LoVo (cell line): Measurements from ENCODE around the gene RAB7A.
"Not testable (repeated sequence)": the region's sequence is repeated elsewhere in the genome, so short reads cannot be mapped to it uniquely, and the experiment has no call there.

Experiments
- DNase-seq: peaks from one replicate; pipeline ENCODE4 v3.0.0-alpha.2; 2016; ENCODE audit warnings: low spot score

RAB7A gene

GRCh38 chr3:128710816-128711433 is 15.1 kb upstream of the RAB7A start:
- no peak for DNase-seq

- no peak for DNase-seq
Measured at GRCh38 chr3:128712848-128713247, 13.1 kb upstream of the RAB7A start.

DNA sequence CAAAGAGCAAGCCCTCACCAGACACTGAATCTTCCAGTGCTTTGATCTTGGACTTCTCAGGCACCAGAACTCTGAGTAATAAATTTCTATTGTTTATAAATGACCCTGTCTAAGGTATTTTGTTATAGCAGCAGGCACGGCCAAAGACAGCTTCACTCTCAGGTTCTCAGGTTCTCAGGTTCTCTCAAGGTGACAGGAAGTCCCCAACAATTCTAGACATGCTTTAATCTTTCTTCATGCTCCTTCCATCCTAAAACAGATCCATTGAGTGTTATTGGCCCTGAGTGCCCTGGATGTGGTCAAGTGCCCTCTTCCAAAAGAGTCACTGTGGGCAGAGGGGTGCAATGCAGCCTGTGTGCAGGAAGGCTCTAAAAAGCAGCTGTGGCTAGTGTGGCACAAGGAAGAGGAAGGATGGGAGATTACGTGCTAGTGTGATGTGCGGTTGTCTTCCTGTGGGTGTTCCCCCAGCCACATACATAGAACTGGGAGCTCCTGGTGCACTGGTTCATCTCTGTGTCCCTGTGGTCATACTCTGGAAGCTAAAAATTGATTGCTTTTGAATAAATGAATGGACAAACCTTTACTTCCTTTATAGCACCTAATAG is 11.0 kb upstream of the RAB7A start:
- DNase-seq = no peak

DNA sequence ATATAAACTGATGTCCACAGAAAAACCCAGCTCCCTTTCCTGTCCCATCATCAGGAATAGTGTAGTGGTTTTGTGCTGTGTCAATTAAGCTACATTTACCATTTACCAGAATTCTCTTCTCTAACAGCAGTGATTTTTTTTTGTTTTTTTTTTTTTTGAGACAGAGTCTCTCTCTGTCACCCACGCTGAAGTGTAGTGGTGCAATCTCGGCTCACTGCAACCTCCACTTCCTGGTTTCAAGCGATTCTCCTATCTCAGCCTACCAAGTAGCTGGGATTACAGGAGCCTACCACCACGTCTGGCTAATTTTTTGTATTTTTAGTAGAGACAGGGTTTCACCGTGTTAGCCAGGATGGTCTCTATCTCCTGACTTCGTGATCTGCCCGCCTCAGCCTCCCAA is 7.1 kb upstream of the RAB7A start:
- DNase-seq = not testable (repeated sequence)

DNA sequence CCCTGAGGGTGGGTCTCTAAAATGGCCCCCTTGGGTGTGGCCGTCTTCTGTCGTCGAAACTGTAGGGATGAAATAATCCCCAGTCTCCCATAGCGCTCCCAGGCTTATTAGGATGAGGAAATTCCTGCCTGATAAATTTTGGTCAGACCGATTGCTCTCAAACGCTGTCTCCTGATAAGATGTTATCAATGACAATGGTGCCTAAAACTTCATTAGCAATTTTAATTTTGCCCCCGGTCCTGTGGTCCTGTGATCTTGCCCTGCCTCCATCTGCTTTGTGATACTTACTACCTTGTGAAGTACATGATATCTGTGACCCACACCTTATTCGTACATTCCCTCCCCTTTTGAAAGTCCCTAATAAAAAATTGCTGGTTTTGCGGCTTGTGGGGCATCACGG is 5.1 kb upstream of the RAB7A start:
- DNase-seq = no peak

GRCh38 chr3:128723477-128723876 is 2.5 kb upstream of the RAB7A start:
- DNase-seq = no peak

- no peak for DNase-seq
Measured at GRCh38 chr3:128725547-128726022, 398 bp upstream of the RAB7A start.

GRCh38 chr3:128727059-128727458 is 1.1 kb downstream of the RAB7A start:
- no peak for DNase-seq

DNA sequence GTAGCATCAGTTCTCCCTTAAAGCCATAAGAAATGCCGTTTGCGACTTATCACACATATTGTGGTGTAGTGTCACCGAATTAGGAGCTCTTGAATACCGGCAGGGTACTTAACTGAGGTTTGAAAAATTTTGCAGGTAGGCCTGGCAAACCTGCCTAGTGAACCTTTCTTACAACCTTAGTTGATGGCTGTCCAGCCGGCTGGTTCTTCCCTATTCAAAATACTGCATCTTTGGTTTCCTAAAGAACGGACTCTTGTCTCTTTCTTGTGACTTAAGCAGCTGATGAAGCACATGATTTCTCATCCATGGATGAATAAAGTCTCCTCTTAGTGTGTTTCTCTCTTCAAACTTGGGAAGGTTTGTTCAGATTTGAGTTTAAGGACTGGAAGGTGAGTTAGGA is 1.5 kb downstream of the RAB7A start:
- DNase-seq = no peak

DNA sequence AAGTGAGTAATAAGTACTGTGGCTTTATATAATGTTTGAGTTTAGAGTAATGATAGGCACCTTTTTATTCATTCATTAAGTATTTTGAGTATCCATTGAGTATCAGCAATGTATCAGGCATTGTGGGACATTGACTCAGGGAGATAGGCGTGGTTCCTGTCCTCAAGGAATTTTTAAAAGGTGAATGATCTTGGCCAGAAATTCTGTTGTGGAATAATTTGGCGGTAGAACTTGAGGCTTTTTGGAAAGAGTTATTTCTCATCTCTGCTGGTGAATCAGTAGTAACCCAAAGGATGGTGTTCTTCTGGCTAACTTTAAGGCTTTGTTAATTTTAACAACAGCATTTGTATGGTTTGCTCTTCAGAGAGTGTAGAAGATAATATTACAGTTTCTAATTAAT is 2.0 kb downstream of the RAB7A start:
- DNase-seq = peak; percentile 11

GRCh38 chr3:128728521-128728920 is 2.5 kb downstream of the RAB7A start:
- not testable (repeated sequence) for DNase-seq

DNA sequence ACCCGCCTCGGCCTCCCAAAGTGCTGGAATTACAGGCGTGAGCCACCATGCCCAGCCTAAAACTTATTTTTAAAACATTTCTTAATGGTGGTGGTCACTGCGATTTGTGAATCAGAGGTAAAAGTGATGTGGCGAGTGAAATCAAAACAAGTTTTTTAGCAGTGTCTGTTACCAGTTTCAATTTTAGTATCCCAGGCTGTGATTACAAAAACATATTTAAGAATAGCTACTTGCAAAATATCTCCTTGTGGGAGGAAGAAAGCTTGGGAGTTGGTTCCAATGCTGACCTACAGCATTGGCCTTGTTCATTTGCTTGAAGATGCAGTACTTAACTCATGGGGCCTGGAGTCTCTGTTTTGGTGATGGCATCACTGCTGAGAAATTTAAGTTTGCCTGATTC is 4.5 kb downstream of the RAB7A start:
- DNase-seq = no peak

GRCh38 chr3:128734523-128735189 is 8.7 kb downstream of the RAB7A start:
- no peak for DNase-seq

- DNase-seq = no peak
Measured at GRCh38 chr3:128735287-128735686, 9.3 kb downstream of the RAB7A start.

DNA sequence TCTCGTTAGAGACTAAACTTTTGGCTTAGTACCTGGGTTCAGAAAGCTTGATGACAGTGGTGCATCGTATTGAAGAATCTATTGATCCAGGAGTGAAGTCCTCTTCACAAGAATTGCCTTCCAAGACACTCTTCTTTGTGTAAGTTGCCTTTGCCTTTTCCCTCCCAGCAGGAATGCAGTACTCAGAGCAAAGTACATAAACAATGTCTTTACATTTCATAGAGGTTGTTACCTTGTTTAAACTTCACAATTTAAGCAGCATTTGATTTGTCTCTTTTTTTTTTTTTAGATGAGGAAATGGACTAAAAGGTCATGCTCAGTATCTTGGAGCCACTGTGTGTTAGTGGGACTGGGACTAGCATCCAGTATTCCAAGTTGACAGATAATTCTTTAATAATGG is 9.9 kb downstream of the RAB7A start:
- no peak for DNase-seq

GRCh38 chr3:128736601-128737000 is 10.6 kb downstream of the RAB7A start:
- no peak for DNase-seq

GRCh38 chr3:128740621-128741020 is 14.6 kb downstream of the RAB7A start:
- DNase-seq = no peak

DNA sequence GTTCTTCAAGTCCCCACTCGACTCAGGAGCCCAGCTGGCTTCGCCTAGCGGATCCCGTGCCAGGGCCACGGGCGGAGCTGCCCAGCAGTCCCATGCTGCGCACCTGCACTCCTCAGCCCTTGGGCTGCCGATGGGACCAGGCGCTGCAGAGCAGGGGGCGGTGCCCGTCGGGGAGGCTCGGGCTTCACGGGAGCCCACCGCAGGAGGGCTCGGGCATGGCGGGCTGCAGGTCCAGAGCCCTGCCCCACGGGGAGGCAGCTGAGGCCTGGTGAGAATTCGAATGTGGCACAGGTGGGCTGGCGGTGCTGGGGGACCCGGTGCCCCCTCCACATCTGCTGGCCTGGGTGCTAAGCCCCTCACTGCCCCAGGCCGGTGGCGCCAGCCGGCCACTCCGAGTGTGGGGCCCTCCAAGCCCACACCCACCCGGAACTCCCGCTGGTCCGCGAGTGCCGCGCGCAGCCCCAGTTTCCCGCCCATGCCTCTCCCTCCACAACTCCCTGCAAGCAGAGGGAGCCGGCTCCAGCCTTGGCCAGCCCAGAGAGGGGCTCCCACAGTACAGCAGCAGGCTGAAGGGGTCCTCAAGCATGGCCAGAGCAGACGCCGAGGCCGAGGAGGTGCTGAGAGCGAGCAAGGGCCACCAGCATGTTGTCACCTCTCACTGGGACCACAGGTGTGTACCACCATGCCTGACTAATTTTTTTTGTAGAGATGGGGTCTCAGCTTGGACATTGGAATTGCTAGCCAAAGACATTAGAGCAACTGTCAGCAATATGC is 17.0 kb downstream of the RAB7A start:
- no peak for DNase-seq

DNA sequence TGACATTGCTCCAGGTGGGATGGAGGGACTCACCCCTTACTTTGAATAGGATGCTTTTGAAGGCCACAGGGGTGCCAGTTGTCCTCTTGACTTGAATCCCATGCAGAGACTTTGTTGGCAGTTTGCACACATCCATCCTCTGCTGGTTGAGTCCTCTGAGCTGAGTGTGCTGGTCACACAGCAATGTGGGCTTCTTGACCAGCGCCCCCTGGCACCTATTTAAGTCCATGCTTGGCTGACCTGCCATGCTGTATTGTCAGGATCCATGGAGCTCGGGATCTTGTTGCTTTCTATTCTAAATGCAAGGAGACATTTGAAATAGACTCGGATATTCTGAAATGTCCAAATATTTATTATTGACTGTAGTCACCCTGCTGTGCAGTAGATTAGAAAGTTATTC is 19.8 kb downstream of the RAB7A start:
- no peak for DNase-seq

DNA sequence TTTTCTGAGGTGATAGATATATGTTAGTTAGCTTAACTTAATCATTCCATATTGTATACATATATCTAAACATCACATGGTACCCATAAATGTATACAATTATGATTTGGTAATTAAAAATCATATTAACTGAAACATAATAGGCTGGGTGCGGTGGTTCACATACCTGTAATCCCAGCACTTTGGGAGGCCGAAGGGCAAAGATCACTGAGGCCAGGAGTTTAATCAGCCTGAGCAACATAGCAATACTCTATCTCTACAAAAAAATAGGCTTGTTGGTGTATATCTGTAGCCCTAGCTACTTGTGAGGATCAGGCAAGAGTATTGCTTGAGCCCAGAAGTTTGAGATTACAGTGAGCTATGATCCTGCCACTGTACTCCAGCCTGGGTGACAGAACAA is 20.9 kb downstream of the RAB7A start:
- no peak for DNase-seq

DNA sequence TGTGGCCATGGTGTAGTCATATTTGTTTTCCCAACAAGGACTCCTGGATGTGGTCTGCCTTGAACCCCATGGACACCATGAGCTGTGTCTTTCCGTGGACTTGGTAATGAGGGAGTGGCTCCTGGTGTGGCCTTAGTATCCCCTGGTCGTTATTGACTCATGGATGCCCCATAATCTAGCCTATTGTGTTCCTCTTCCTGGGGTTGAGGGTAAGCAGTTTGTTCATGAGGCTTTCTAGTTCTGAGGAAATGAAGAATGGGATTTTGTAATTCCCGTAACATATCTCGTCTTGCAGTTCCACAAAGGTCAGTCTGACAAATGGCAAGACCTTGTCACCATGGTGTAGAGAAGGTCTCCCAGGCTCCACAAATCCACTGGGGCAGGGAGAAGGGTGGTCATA is 22.6 kb downstream of the RAB7A start:
- no peak for DNase-seq

- no peak for DNase-seq
Measured at GRCh38 chr3:128749035-128749434, 23.1 kb downstream of the RAB7A start.

DNA sequence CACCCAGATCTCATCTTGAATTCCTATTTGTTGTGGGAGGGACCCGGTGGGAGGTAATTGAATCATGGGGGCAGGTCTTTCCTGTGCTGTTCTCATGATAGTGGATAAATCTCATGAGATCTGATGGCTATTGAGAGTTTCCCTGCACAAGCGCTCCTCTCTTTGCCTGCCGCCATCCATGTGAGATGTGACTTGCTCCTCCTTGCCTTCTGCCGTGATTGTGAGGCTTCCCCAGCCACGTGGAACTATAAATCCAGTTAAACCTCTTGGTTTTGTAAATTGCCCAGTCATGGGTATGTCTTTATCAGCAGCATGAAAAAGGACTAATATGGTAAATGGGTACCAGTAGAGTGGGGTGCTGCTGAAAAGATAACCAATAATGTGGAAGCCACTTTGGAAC is 23.6 kb downstream of the RAB7A start:
- DNase-seq = not testable (repeated sequence)
